ENCODE results near the gene MYH9. TPM values are rescaled to one million over a fixed set of nuclear protein-coding genes. Genes with fewer than 3 reads are reported as not detected.

The MYH9 gene
- total RNA-seq, 1 donor from 2014 or later, result 277 TPM

- Mint-ChIP-seq H3K9me3 (no peaks in the 10 kb centered on the region), H3K36me3 (peaks cover 18% of the 10 kb centered on the region), H3K4me1 (ENCODE audit: unreplicated experiment) (peaks cover 35% of the 10 kb centered on the region), H3K4me3 (no peak overlapping the region), H3K27ac (peak overlapping the region; percentile 57), H3K27me3 (no peaks in the 10 kb centered on the region)
- no peak for DNase-seq (ENCODE audit: extremely low spot score, unreplicated experiment)
- no peak for TF ChIP-seq CTCF (conservative IDR thresholded peaks at IDR 0.05)
Observed at GRCh38 chr22:36378080-36378868, 9.5 kb downstream of the MYH9 start.

GRCh38 chr22:36377022-36377631 is 10.6 kb downstream of the MYH9 start:
- no peak for TF ChIP-seq CTCF (conservative IDR thresholded peaks at IDR 0.05)
- Mint-ChIP-seq H3K4me3 (no peak overlapping the region), H3K9me3 (no peaks in the 10 kb centered on the region), H3K27me3 (no peaks in the 10 kb centered on the region), H3K4me1 (ENCODE audit: unreplicated experiment) (peaks cover 35% of the 10 kb centered on the region), H3K27ac (no peak overlapping the region), H3K36me3 (peaks cover 15% of the 10 kb centered on the region)
- no peak for DNase-seq (ENCODE audit: extremely low spot score, unreplicated experiment)

- Mint-ChIP-seq H3K36me3 (peaks cover 11% of the 10 kb centered on the region), H3K27me3 (no peaks in the 10 kb centered on the region), H3K9me3 (no peaks in the 10 kb centered on the region), H3K27ac (peak overlapping the region; percentile 64), H3K4me1 (ENCODE audit: unreplicated experiment) (peaks cover 35% of the 10 kb centered on the region), H3K4me3 (no peak overlapping the region)
- TF ChIP-seq CTCF (conservative IDR thresholded peaks at IDR 0.05), result no peak
- DNase-seq (ENCODE audit: extremely low spot score, unreplicated experiment), result no peak
Observed at GRCh38 chr22:36376265-36376664, 11.5 kb downstream of the MYH9 start.

GRCh38 chr22:36375071-36375980 is 12.4 kb downstream of the MYH9 start:
- no peak for DNase-seq (ENCODE audit: extremely low spot score, unreplicated experiment)
- no peaks in the 10 kb centered on the region for H3K27me3 Mint-ChIP-seq
- H3K36me3 Mint-ChIP-seq, result peaks cover 11% of the 10 kb centered on the region
- no peak for TF ChIP-seq CTCF (conservative IDR thresholded peaks at IDR 0.05)
- H3K27ac Mint-ChIP-seq, result peak overlapping the region; percentile 39
- H3K4me1 Mint-ChIP-seq (ENCODE audit: unreplicated experiment), result peaks cover 44% of the 10 kb centered on the region
- peak overlapping the region; percentile 39 for H3K4me3 Mint-ChIP-seq
- no peaks in the 10 kb centered on the region for H3K9me3 Mint-ChIP-seq

- peaks cover 11% of the 10 kb centered on the region for H3K36me3 Mint-ChIP-seq
- H3K4me3 Mint-ChIP-seq, result no peak overlapping the region
- H3K9me3 Mint-ChIP-seq, result no peaks in the 10 kb centered on the region
- TF ChIP-seq CTCF (conservative IDR thresholded peaks at IDR 0.05), result no peak
- H3K4me1 Mint-ChIP-seq (ENCODE audit: unreplicated experiment), result peaks cover 51% of the 10 kb centered on the region
- H3K27me3 Mint-ChIP-seq, result no peaks in the 10 kb centered on the region
- H3K27ac Mint-ChIP-seq, result peak overlapping the region; percentile 39
- DNase-seq (ENCODE audit: extremely low spot score, unreplicated experiment), result no peak
Observed at GRCh38 chr22:36374603-36375024, 13.2 kb downstream of the MYH9 start.

Data from type B pancreatic cell (in vitro differentiated cells).